HG02970 (cell line): ENCODE measurements around the gene FZD8.

ENCODE experiments used
- ATAC-seq: cut with Tn5 transposase; IDR thresholded peaks from one replicate; pipeline ENCODE4 v1.9.1; 2021; ENCODE audit warnings: mild to moderate bottlenecking, moderate library complexity, moderate number of reproducible peaks; ENCODE audit not compliant: unreplicated experiment, low FRiP score

The FZD8 gene

GRCh38 chr10:35643151-35644049 is 1.3 kb upstream of the FZD8 start:
- ATAC-seq, result no peak

GRCh38 chr10:35642793-35643114 is 658 bp upstream of the FZD8 start:
- ATAC-seq, result no peak

DNA sequence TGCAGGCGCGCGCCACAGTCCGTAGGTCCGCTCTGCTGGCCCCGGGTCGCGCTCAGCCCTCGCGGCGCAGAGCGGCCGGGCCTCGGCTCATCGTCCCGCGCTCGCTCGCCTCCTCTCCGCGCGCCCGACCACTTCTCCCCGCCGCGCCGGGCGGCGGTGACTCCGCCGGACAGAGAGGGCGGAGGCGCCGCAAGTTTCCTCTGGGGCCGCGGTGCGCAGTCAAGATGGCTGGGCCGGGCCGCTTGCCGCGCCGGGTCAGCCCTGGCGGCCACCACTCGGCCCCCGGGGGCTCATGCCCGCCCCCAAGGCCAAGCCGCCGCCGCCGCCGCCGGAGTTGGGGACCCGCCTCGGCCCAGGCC is 441 bp downstream of the FZD8 start:
- peak; percentile 8 for ATAC-seq

- peak; percentile 32 for ATAC-seq
Observed at GRCh38 chr10:35640951-35641675, 983 bp downstream of the FZD8 start.

GRCh38 chr10:35640474-35640873 is 1.6 kb downstream of the FZD8 start:
- ATAC-seq, result peak; percentile 34

DNA sequence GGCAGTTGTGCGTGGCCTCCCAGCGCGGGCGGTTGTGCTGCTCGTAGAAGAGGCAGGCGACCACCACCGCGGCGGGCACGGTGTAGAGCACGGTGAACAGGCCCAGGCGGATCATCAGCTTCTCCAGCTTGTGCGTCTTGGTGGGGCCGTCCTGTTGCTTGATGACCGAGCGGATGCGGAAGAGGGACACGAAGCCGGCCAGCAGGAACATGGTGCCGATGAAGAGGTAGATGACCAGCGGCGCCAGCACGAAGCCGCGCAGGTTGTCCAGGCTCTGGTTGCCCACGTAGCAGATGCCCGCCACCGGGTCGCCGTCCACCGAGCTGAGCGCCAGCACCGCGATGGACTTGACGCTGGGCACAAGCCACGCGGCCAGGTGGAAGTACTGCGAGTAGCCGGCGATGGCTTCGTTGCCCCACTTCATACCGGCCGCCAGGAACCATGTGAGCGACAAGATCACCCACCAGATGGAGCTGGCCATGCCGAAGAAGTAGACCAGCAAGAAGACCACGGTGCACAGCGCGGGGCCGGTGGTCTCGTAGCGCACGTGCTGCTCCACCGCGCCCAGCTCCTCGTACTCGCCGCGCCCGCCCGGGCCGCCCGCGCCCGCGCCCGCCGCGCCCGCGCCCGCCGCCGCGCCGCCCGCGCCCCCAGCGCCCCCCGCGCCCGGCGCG is 2.2 kb downstream of the FZD8 start:
- no peak for ATAC-seq

GRCh38 chr10:35639021-35639727 is 2.9 kb downstream of the FZD8 start:
- no peak for ATAC-seq

DNA sequence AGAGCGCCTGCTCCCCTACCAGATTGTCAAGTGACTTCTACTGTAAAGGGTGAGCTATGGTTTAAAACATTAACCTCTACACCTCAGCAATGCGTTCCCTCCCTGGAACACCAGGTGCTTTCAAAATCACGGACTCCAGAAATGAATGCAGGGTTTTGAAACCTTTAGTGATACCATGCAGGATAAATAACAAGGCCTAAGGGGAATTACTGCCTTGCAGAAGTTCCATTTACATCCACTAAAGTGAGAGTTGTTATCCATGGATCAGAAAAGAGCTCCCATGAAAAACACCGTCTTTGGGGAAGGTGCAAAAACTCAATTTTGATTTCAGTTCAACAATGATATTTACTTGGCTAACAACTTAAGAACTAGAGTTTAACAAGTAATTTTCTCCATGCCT is 4.0 kb downstream of the FZD8 start:
- ATAC-seq, result no peak

DNA sequence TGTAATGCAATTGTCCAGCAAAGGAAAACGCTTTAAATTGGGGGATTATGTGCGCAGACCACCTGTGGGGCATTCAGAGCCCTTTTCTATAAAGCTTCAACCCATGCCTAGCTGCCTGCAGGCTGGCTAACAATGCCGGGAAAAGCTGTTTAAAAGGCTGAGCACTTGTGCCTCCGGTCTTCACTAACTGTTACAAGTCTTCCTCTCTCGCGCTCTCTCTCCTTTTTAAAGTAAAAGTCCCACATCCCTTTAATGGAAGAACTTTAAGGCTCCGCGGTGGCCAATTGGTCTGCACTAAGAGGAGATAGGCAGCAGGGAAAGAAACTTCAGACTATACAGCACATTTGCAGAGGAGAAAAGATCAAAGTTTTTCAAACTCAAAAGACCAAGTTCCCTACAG is 4.6 kb downstream of the FZD8 start:
- ATAC-seq, result no peak

- no peak for ATAC-seq
Observed at GRCh38 chr10:35636956-35637355, 5.1 kb downstream of the FZD8 start.

- no peak for ATAC-seq
Observed at GRCh38 chr10:35635576-35635975, 6.5 kb downstream of the FZD8 start.

- ATAC-seq, result no peak
Observed at GRCh38 chr10:35633006-35633980, 8.8 kb downstream of the FZD8 start.

- ATAC-seq, result no peak
Observed at GRCh38 chr10:35632027-35632426, 10.1 kb downstream of the FZD8 start.

DNA sequence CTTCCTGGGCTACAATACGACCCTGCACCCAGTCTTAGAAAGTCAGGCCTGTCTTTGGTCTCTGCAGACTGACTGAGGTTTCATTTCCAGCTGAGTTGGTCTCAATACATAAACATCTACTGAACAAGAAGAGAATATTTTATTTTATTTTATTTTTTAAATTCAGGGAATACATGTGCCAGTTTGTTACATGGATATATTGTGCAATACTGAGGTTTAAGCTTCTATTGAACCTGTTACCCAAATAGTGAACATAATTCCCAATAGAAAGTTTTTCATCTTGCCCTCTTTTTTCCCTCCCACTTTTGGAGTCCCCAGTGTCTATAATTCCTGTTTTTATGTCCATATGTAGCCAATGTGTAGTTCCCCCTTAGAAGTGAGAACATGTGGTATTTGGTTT is 10.7 kb downstream of the FZD8 start:
- no peak for ATAC-seq

GRCh38 chr10:35626971-35627507 is 15.1 kb downstream of the FZD8 start:
- no peak for ATAC-seq

GRCh38 chr10:35614312-35614711 is 27.8 kb downstream of the FZD8 start:
- ATAC-seq, result no peak

DNA sequence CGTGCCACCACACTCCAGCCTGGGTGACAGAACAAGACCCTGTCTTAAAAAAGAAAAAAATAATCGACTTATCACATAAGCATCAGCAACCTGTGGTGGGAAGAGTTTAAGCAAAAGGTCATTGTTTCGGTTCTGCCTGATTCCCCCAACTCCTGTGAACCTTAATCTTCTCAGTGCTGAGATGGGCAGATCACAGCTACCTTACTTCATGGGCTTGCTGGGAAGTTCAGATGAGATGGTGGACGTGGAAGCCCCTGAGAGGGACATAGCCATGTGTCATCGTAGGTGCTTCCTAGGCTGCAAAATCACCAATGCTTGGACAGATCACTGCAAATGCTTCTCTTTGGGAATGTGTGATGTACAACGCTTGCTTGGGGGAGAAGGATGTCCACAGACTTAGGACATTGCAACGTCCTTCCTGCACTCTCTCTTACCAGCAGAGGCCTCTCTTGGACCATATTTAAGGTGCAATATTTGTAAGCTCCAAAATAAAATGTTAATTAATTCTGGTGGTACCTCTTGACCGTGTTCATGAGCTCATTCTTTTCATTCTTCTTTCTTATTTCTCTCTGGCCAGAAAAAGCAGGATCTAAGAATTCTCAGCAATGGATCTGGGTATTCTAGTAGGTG is 28.4 kb downstream of the FZD8 start:
- no peak for ATAC-seq

DNA sequence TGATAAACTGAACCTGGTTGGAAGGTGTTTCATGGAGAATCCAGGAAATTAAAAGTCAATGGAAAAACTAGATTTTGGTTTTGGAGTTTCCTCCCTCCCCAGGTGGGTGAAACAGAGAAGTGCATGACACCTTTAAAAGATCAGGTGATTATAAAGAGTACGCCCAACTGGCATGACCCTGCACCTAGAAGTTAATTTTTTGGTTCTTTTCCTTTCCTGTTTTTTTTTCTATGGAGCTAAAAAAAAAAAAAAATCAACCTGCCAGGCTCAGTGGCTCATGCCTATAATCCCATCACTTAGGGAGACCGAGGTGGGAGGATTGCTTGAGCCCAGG is 29.0 kb downstream of the FZD8 start:
- no peak for ATAC-seq
